ENCODE measurements around the gene DR1.
"Not testable (repeated sequence)": the region's sequence is repeated elsewhere in the genome, so short reads cannot be mapped to it uniquely, and the experiment has no call there.

Gene DR1

GRCh38 chr1:93374334-93375106 is 28.8 kb downstream of the DR1 start:
- no peak for DNase-seq
- Histone ChIP-seq H3K36me3 (replicated peaks) (no peaks in the 10 kb centered on the region), H3K4me3 (ENCODE audit: low read depth, low read length) (no peak overlapping the region), H3K27me3 (replicated peaks) (no peaks in the 10 kb centered on the region), H3K27ac (no peak overlapping the region)
- no peak for TF ChIP-seq CTCF (IDR thresholded peaks at IDR 0.05; ENCODE audit: low read depth, low read length, missing control alignments)
- in situ Hi-C loops (cut with HindIII; ENCODE audit: low pct_ligation_motif_present, low sequenced_read_pairs): no loop called here

- Histone ChIP-seq H3K36me3 (replicated peaks) (no peaks in the 10 kb centered on the region), H3K4me3 (ENCODE audit: low read depth, low read length) (no peak overlapping the region), H3K27ac (no peak overlapping the region), H3K27me3 (replicated peaks) (no peaks in the 10 kb centered on the region)
- in situ Hi-C loops (cut with HindIII; ENCODE audit: low pct_ligation_motif_present, low sequenced_read_pairs): no loop called here
- no peak for DNase-seq
- no peak for TF ChIP-seq CTCF (IDR thresholded peaks at IDR 0.05; ENCODE audit: low read depth, low read length, missing control alignments)
Observed at GRCh38 chr1:93384656-93385055, 38.9 kb downstream of the DR1 start.

- H3K27me3 ChIP-seq (replicated peaks); H3K27ac ChIP-seq; in situ Hi-C loops (cut with HindIII; ENCODE audit: low pct_ligation_motif_present, low sequenced_read_pairs); H3K4me3 ChIP-seq (ENCODE audit: low read depth, low read length); H3K36me3 ChIP-seq (replicated peaks); DNase-seq: not testable (repeated sequence)
Observed at GRCh38 chr1:93386268-93386667, 40.6 kb downstream of the DR1 start.

GRCh38 chr1:93394514-93394913 is 48.8 kb downstream of the DR1 start:
- in situ Hi-C loops (cut with HindIII; ENCODE audit: low pct_ligation_motif_present, low sequenced_read_pairs): no loop called here
- H3K36me3 ChIP-seq (replicated peaks): no peaks in the 10 kb centered on the region
- no peak overlapping the region for H3K4me3 ChIP-seq (ENCODE audit: low read depth, low read length)
- TF ChIP-seq CTCF (IDR thresholded peaks at IDR 0.05; ENCODE audit: low read depth, low read length, missing control alignments): no peak
- H3K27me3 ChIP-seq (replicated peaks): no peaks in the 10 kb centered on the region
- no peak for DNase-seq
- no peak overlapping the region for H3K27ac ChIP-seq

- H3K27me3 ChIP-seq (replicated peaks): no peaks in the 10 kb centered on the region
- no peak overlapping the region for H3K4me3 ChIP-seq (ENCODE audit: low read depth, low read length)
- no peaks in the 10 kb centered on the region for H3K36me3 ChIP-seq (replicated peaks)
- in situ Hi-C loops (cut with HindIII; ENCODE audit: low pct_ligation_motif_present, low sequenced_read_pairs): no loop called here
- DNase-seq: no peak
- no peak overlapping the region for H3K27ac ChIP-seq
- no peak for TF ChIP-seq CTCF (IDR thresholded peaks at IDR 0.05; ENCODE audit: low read depth, low read length, missing control alignments)
Observed at GRCh38 chr1:93395195-93395594, 49.5 kb downstream of the DR1 start.

GRCh38 chr1:93399781-93400180 is 54.1 kb downstream of the DR1 start:
- Histone ChIP-seq H3K4me3 (ENCODE audit: low read depth, low read length) (no peak overlapping the region), H3K27me3 (replicated peaks) (no peaks in the 10 kb centered on the region), H3K36me3 (replicated peaks) (no peaks in the 10 kb centered on the region), H3K27ac (no peak overlapping the region)
- in situ Hi-C loops (cut with HindIII; ENCODE audit: low pct_ligation_motif_present, low sequenced_read_pairs): no loop called here
- no peak for DNase-seq
- no peak for TF ChIP-seq CTCF (IDR thresholded peaks at IDR 0.05; ENCODE audit: low read depth, low read length, missing control alignments)

All from brain microvascular endothelial cell (primary cell).